Measurements from ENCODE around the gene TELO2.

Gene TELO2

GRCh38 chr16:1464894-1465566 lies 28.1 kb upstream of the TELO2 start:
- no peak overlapping the region for H3K4me2 ChIP-seq (ENCODE audit: low read length)
- H3K79me2 ChIP-seq (ENCODE audit: control insufficient read depth, low read length): peaks cover 47% of the 10 kb centered on the region
- TF ChIP-seq CTCF (IDR thresholded peaks at IDR 0.05; ENCODE audit: low read depth, low read length, poor library complexity, severe bottlenecking) (no peak), EZH2phosphoT487 (IDR thresholded peaks at IDR 0.05; ENCODE audit: borderline replicate concordance, low read length) (no peak)
- peaks cover 16% of the 10 kb centered on the region for H3K4me1 ChIP-seq (ENCODE audit: control insufficient read depth, low read length)
- H4K20me1 ChIP-seq (ENCODE audit: control insufficient read depth, insufficient read depth, low read depth, low read length): no peaks in the 10 kb centered on the region
- H3K27me3 ChIP-seq (ENCODE audit: control insufficient read depth, low read length): no peaks in the 10 kb centered on the region
- H3K9me3 ChIP-seq (ENCODE audit: control insufficient read depth, insufficient read depth, low read length): no peaks in the 10 kb centered on the region
- H3K4me3 ChIP-seq (ENCODE audit: low read length): no peak overlapping the region
- H3K9me2 ChIP-seq (replicated peaks; ENCODE audit: control insufficient read depth, low read length): no peaks in the 10 kb centered on the region
- no peaks in the 10 kb centered on the region for H3F3A ChIP-seq (ENCODE audit: control insufficient read depth, insufficient read depth)
- no peak overlapping the region for H3K27ac ChIP-seq (ENCODE audit: low read depth, low read length)
- H3K36me3 ChIP-seq (ENCODE audit: control insufficient read depth, low read length): peaks cover 14% of the 10 kb centered on the region

- Histone ChIP-seq H3K79me2 (ENCODE audit: control insufficient read depth, low read length) (peaks cover 52% of the 10 kb centered on the region), H3F3A (ENCODE audit: control insufficient read depth, insufficient read depth) (no peaks in the 10 kb centered on the region), H3K36me3 (ENCODE audit: control insufficient read depth, low read length) (peaks cover 9% of the 10 kb centered on the region), H3K27me3 (ENCODE audit: control insufficient read depth, low read length) (no peaks in the 10 kb centered on the region), H4K20me1 (ENCODE audit: control insufficient read depth, insufficient read depth, low read depth, low read length) (no peaks in the 10 kb centered on the region), H3K9me3 (ENCODE audit: control insufficient read depth, insufficient read depth, low read length) (no peaks in the 10 kb centered on the region), H3K4me3 (ENCODE audit: low read length) (no peak overlapping the region), H3K4me1 (ENCODE audit: control insufficient read depth, low read length) (peaks cover 16% of the 10 kb centered on the region), H3K27ac (ENCODE audit: low read depth, low read length) (no peak overlapping the region), H3K9me2 (replicated peaks; ENCODE audit: control insufficient read depth, low read length) (no peaks in the 10 kb centered on the region), H3K4me2 (ENCODE audit: low read length) (no peak overlapping the region)
- no peak for TF ChIP-seq CTCF (IDR thresholded peaks at IDR 0.05; ENCODE audit: low read depth, low read length, poor library complexity, severe bottlenecking)
- TF ChIP-seq EZH2phosphoT487 (IDR thresholded peaks at IDR 0.05; ENCODE audit: borderline replicate concordance, low read length): no peak
Observed at GRCh38 chr16:1465567-1465915, 27.6 kb upstream of the TELO2 start.

GRCh38 chr16:1466054-1466453 lies 27.1 kb upstream of the TELO2 start:
- no peaks in the 10 kb centered on the region for H4K20me1 ChIP-seq (ENCODE audit: control insufficient read depth, insufficient read depth, low read depth, low read length)
- TF ChIP-seq CTCF (IDR thresholded peaks at IDR 0.05; ENCODE audit: low read depth, low read length, poor library complexity, severe bottlenecking) (no peak), EZH2phosphoT487 (IDR thresholded peaks at IDR 0.05; ENCODE audit: borderline replicate concordance, low read length) (no peak)
- H3K4me2 ChIP-seq (ENCODE audit: low read length): no peak overlapping the region
- no peaks in the 10 kb centered on the region for H3F3A ChIP-seq (ENCODE audit: control insufficient read depth, insufficient read depth)
- peaks cover 19% of the 10 kb centered on the region for H3K4me1 ChIP-seq (ENCODE audit: control insufficient read depth, low read length)
- H3K9me2 ChIP-seq (replicated peaks; ENCODE audit: control insufficient read depth, low read length): no peaks in the 10 kb centered on the region
- no peaks in the 10 kb centered on the region for H3K27me3 ChIP-seq (ENCODE audit: control insufficient read depth, low read length)
- H3K9me3 ChIP-seq (ENCODE audit: control insufficient read depth, insufficient read depth, low read length): no peaks in the 10 kb centered on the region
- H3K4me3 ChIP-seq (ENCODE audit: low read length): no peak overlapping the region
- no peak overlapping the region for H3K27ac ChIP-seq (ENCODE audit: low read depth, low read length)
- H3K79me2 ChIP-seq (ENCODE audit: control insufficient read depth, low read length): peaks cover 57% of the 10 kb centered on the region
- peaks cover 4% of the 10 kb centered on the region; the same call in 1 of the 2 replicates for H3K36me3 ChIP-seq (ENCODE audit: control insufficient read depth, low read length)
